ENCODE measurements around the gene PDK4. TPM values are rescaled to one million over a fixed set of nuclear protein-coding genes. Genes with fewer than 3 reads are reported as not detected.

Gene PDK4
- total and polyA plus RNA-seq, 2 of the 13 experiments (the other 11 are each of a cell fraction or from before 2014, with no cell fraction given), result 0.04 TPM; not detected in 1

DNA sequence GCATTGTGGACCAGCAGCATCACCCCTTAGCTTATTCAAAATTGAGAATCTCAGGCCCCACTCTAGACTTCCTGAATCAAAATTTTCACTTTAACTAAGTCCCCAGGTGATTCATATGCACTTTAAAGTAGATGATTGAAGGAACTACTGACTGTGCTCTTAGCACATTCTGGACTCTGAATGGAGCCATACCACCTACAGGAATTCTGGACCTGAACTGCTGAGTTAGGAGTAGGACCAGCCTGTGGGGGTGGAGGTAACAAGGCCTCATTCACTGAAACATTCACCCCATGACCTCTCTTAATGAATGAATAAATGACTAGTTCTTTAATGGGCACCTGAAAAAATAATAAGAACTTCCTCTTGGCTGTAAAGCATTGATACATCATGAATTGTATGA is 7.3 kb downstream of the PDK4 start:
- DNase-seq (ENCODE audit: low spot score), result no peak

DNA sequence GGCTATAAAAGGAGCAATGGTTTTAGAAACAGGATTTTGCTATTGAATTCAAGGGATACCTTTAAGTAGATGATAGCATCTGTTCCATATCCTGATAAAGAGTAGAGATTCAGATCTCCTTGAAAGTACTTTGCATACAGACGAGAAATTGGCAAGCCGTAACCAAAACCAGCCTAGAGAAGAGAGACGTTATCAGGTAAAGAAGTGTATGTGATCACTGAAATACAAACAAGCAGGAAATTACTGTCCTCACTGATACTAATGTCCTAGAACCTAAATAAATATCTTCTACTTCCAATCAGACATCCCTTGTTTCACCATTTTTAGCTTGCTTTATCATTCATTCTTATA is 9.4 kb downstream of the PDK4 start:
- intact Hi-C loops (cut with micrococcal nuclease; ENCODE audit: unreplicated experiment), result no loop called here
- H3K9me3 ChIP-seq (ENCODE audit: low read length), result no peaks in the 10 kb centered on the region
- DNase-seq (ENCODE audit: low spot score), result no peak
- no peak for ATAC-seq
- FAIRE-seq, result no peak
- BruUV-seq (replicated peaks), result no TSS peak
- no peaks in the 10 kb centered on the region for H3K79me2 ChIP-seq (ENCODE audit: insufficient read depth, low read length)
- no peak overlapping the region for H3K27ac ChIP-seq (ENCODE audit: extremely low read length, insufficient read depth, low read length)
- H4K20me1 ChIP-seq (ENCODE audit: insufficient read depth, low read length), result no peaks in the 10 kb centered on the region
- H3K4me1 ChIP-seq (ENCODE audit: insufficient read depth, low read length), result peaks cover 21% of the 10 kb centered on the region
- no peak overlapping the region for H3K9ac ChIP-seq (ENCODE audit: insufficient read depth, low read depth, low read length)
- H2AFZ ChIP-seq (ENCODE audit: low read length), result no peak overlapping the region
- TF ChIP-seq, protein P1, sequence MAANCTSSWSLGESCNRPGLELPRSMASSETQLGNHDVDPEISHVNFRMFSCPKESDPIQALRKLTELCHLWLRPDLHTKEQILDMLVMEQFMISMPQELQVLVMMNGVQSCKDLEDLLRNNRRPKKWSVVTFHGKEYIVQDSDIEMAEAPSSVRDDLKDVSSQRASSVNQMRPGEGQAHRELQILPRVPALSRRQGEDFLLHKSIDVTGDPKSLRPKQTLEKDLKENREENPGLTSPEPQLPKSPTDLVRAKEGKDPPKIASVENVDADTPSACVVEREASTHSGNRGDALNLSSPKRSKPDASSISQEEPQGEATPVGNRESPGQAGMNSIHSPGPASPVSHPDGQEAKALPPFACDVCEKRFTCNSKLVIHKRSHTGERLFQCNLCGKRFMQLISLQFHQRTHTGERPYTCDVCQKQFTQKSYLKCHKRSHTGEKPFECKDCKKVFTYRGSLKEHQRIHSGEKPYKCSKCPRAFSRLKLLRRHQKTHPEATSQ (CRISPR knock-in tag; IDR thresholded peaks at IDR 0.05; ENCODE audit: borderline replicate concordance), result no peak
- no peak for TF ChIP-seq ZNF790 (CRISPR knock-in tag; IDR thresholded peaks at IDR 0.05; ENCODE audit: borderline replicate concordance)
- CTCF ChIA-PET (ENCODE audit: low intra/inter-chr PET ratio, low total read pairs), result no interaction called here
- H3K27me3 ChIP-seq (ENCODE audit: control insufficient read depth in 1 of 2, insufficient read depth in 2 of 2, low read length in 2 of 2), result no peaks in the 10 kb centered on the region
- no peak overlapping the region for H3K4me3 ChIP-seq (replicated peaks in 1 of 3; ENCODE audit: insufficient read depth in 1 of 3, low read depth in 2 of 3, low read length in 3 of 3)
- H3K4me2 ChIP-seq (ENCODE audit: low read depth, low read length), result no peak overlapping the region
- H3K36me3 ChIP-seq (replicated peaks in 1 of 2; ENCODE audit: control insufficient read depth in 1 of 2, insufficient read depth in 2 of 2, low read length in 2 of 2), result no peaks in the 10 kb centered on the region
- in situ Hi-C loops (cut with HindIII; ENCODE audit: extremely low pct_ligation_motif_present, low pct_unique_long_range_greater_than_20kb), result no loop called here
- POLR2A ChIA-PET, result no interaction called here
- 71% methylated on average over 3 of the region's 3 CpGs for WGBS (ENCODE audit: low lambda C conversion rate)

More for the DNA sequence above, 7.3 kb downstream of the PDK4 start:
- Histone ChIP-seq H3K27ac (ENCODE audit: extremely low read length, insufficient read depth, low read length) (no peak overlapping the region), H2AFZ (ENCODE audit: low read length) (no peak overlapping the region), H3K9me3 (ENCODE audit: low read length) (no peaks in the 10 kb centered on the region), H3K4me1 (ENCODE audit: insufficient read depth, low read length) (peaks cover 21% of the 10 kb centered on the region), H3K27me3 (ENCODE audit: control insufficient read depth in 1 of 2, insufficient read depth in 2 of 2, low read length in 2 of 2) (no peaks in the 10 kb centered on the region), H3K4me3 (replicated peaks in 1 of 3; ENCODE audit: insufficient read depth in 1 of 3, low read depth in 2 of 3, low read length in 3 of 3) (no peak overlapping the region), H3K36me3 (replicated peaks in 1 of 2; ENCODE audit: control insufficient read depth in 1 of 2, insufficient read depth in 2 of 2, low read length in 2 of 2) (no peaks in the 10 kb centered on the region), H3K9ac (ENCODE audit: insufficient read depth, low read depth, low read length) (no peak overlapping the region), H3K4me2 (ENCODE audit: low read depth, low read length) (no peak overlapping the region), H4K20me1 (ENCODE audit: insufficient read depth, low read length) (no peaks in the 10 kb centered on the region), H3K79me2 (ENCODE audit: insufficient read depth, low read length) (no peaks in the 10 kb centered on the region)
- intact Hi-C loops (cut with micrococcal nuclease; ENCODE audit: unreplicated experiment) (no loop called here), in situ Hi-C loops (cut with HindIII; ENCODE audit: extremely low pct_ligation_motif_present, low pct_unique_long_range_greater_than_20kb) (no loop called here)
- ChIA-PET CTCF (ENCODE audit: low intra/inter-chr PET ratio, low total read pairs) (no interaction called here), POLR2A (no interaction called here)
- FAIRE-seq (no peak), ATAC-seq (no peak)
- TF ChIP-seq PREB (CRISPR knock-in tag; IDR thresholded peaks at IDR 0.05) (no peak), ZFY (CRISPR knock-in tag; IDR thresholded peaks at IDR 0.05) (no peak), ETV6 (CRISPR knock-in tag; conservative IDR thresholded peaks at IDR 0.05) (no peak), ELF3 (CRISPR knock-in tag; IDR thresholded peaks at IDR 0.05) (no peak), SNAPC2 (CRISPR knock-in tag; IDR thresholded peaks at IDR 0.05) (no peak), ZNF180 (CRISPR knock-in tag; IDR thresholded peaks at IDR 0.05; ENCODE audit: borderline replicate concordance, low read depth) (no peak)
- BruUV-seq (replicated peaks), result no TSS peak
